ENCODE results near the gene STAP1.
"Not testable (repeated sequence)": the region's sequence is repeated elsewhere in the genome, so short reads cannot be mapped to it uniquely, and the experiment has no call there.

The STAP1 gene

GRCh38 chr4:67634741-67635140 lies 76.2 kb downstream of the STAP1 start:
- no peak for DNase-seq

- no peak for DNase-seq
These were observed 76.8 kb downstream of the STAP1 start for GRCh38 chr4:67635331-67635730.

GRCh38 chr4:67636978-67637377 lies 78.5 kb downstream of the STAP1 start:
- DNase-seq = not testable (repeated sequence)

- no peak for DNase-seq
These were observed 79.6 kb downstream of the STAP1 start for GRCh38 chr4:67638136-67638535.

- DNase-seq = no peak
These were observed 93.0 kb downstream of the STAP1 start for GRCh38 chr4:67651536-67651935.
